Panc1 (cell line): ENCODE measurements around the gene ARHGEF28. TPM values are rescaled to one million over a fixed set of nuclear protein-coding genes. Genes with fewer than 3 reads are reported as not detected.

Experiments
- ATAC-seq: fragments of 200-7000 bp; cut with Tn5 transposase; 2 replicates; pipeline ENCODE4 v1.9.1; 2020; ENCODE audit warnings: mild to moderate bottlenecking, moderate library complexity
- BruUV-seq: library from RNA; stranded (reverse); fragments of 400-500 nt; replicated peaks from 2 replicates; lab custom pipeline; 2021; lab: Mats Ljungman, UMichigan
- CTCF ChIA-PET: fragments of 300-600 bp; sonication (Branson Sonifier 250); formaldehyde crosslinking; loops from one replicate; lab custom pipeline; 2022; ENCODE audit warnings: antibody characterized with exemption; lab: Charles Lee
- POLR2A ChIA-PET: fragments of 300-600 bp; sonication (Branson Sonifier 250); formaldehyde crosslinking; loops from one replicate; lab custom pipeline; 2022; ENCODE audit warnings: antibody characterized with exemption; lab: Charles Lee
- DNase-seq: peaks from one replicate; pipeline ENCODE4 v3.0.0-alpha.2; 2010; ENCODE audit warnings: low read depth, low spot score
- H3K27ac ChIP-seq: 2 replicates; pipeline ENCODE4 v1.5.1; 2011; ENCODE audit warnings: mild to moderate bottlenecking, low read length, inconsistent platforms
- H3K27me3 ChIP-seq: fragments of 200-500 bp; sonication (Bioruptor generic); 2 replicates; pipeline ENCODE4 v1.6.0; 2014; ENCODE audit warnings: low read length, inconsistent platforms; ENCODE audit not compliant: control insufficient read depth, insufficient read depth
- H3K36me3 ChIP-seq: fragments of 200-500 bp; sonication (Bioruptor generic); 2 replicates; pipeline ENCODE4 v1.5.1; 2014; ENCODE audit warnings: inconsistent platforms, mild to moderate bottlenecking, low read length, moderate library complexity; ENCODE audit not compliant: control insufficient read depth, insufficient read depth
- H3K4me1 ChIP-seq: 2 replicates; pipeline ENCODE4 v1.5.1; 2011; ENCODE audit warnings: inconsistent platforms, mild to moderate bottlenecking, low read length, moderate library complexity; ENCODE audit not compliant: control insufficient read depth, insufficient read depth
- H3K4me3 ChIP-seq, 2 experiments: 2 replicates each; pipeline ENCODE4 v1.5.1; 2011 to 2012; ENCODE audit warnings: low read depth in 2 of 2, low read length in 2 of 2, mild to moderate bottlenecking in 2 of 2, inconsistent platforms in 1 of 2, moderate library complexity in 1 of 2
- H3K9me3 ChIP-seq: fragments of 200-500 bp; sonication (Bioruptor generic); 2 replicates; pipeline ENCODE4 v1.5.1; 2014; ENCODE audit warnings: low read depth, mild to moderate bottlenecking, inconsistent platforms, low read length, moderate library complexity; ENCODE audit not compliant: control insufficient read depth, insufficient read depth
- CTCF ChIP-seq: fragments of 450-650 bp; IDR thresholded peaks from 2 replicates; pipeline ENCODE4 v1.5.1; 2017; ENCODE audit warnings: mild to moderate bottlenecking
- POLR2AphosphoS5 ChIP-seq: IDR thresholded peaks from 2 replicates; pipeline ENCODE4 v1.6.1; 2012; ENCODE audit warnings: mild to moderate bottlenecking, low read depth, low read length, moderate library complexity
- SIN3A ChIP-seq: IDR thresholded peaks from 2 replicates; pipeline ENCODE4 v1.6.1; 2012; ENCODE audit warnings: low read depth, mild to moderate bottlenecking, low read length, moderate library complexity, borderline replicate concordance; ENCODE audit not compliant: insufficient read depth
- TCF7L2 ChIP-seq: IDR thresholded peaks from 2 replicates; pipeline ENCODE4 v1.6.1; 2011; ENCODE audit warnings: mild to moderate bottlenecking, low read depth, low read length, inconsistent platforms
- in situ Hi-C: cut with HindIII; loops from 2 replicates; pipeline ENCODE4 v1.10.0; 2016; ENCODE audit warnings: low sequenced_read_pairs, low pct_unique_long_range_greater_than_20kb
- intact Hi-C: fragments of 100-400 bp; cut with micrococcal nuclease; formaldehyde crosslinking; loops from one replicate; pipeline ENCODE4 v1.10.0; 2022; ENCODE audit not compliant: unreplicated experiment
- total RNA-seq: library from RNA; stranded (reverse); gene quantifications from one replicate; pipeline ENCODE4 v1.2.1, GENCODE V29; 2021; ENCODE audit not compliant: unreplicated experiment
- TF ChIP-seq, protein P1 (sequence below), 2 experiments: IDR thresholded peaks; 2 replicates each; pipeline ENCODE4 v1.6.1; 2011 to 2012; ENCODE audit warnings: low read depth in 2 of 2, control low read depth in 1 of 2, low read length in 1 of 2, mild to moderate bottlenecking in 1 of 2, moderate library complexity in 1 of 2; ENCODE audit not compliant: insufficient read depth in 1 of 2

Gene ARHGEF28
- total RNA-seq, 1 experiment from 2014 or later = 34.8 TPM

DNA sequence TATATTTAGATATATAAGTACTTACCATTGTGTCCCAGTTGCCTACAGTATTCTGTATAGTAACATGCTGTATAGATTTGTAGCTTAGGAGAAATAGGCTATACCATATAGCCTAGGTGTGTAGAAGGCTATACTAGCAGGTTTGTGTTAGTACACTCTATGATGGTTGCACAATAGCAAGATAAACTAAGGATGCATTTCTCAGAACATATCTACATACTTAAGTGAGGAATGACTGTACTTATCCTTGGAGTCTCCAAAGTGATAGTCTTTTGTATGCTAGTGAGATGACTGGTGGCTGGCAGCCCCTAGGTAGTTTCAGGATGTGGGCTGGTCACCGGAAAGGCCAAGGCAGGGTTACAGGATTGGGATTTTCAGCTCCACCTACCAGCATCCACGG is 208.7 kb downstream of the ARHGEF28 start:
- in situ Hi-C loops (no loop called here), intact Hi-C loops (no loop called here)
- CTCF ChIA-PET = no interaction called here
- no peaks in the 10 kb centered on the region for H3K27me3 ChIP-seq
- DNase-seq (no peak), ATAC-seq (no peak)
- no peak overlapping the region for H3K27ac ChIP-seq
- H3K36me3 ChIP-seq = no peaks in the 10 kb centered on the region
- POLR2A ChIA-PET = no interaction called here
- no peaks in the 10 kb centered on the region for H3K4me1 ChIP-seq
- H3K9me3 ChIP-seq = no peaks in the 10 kb centered on the region
- no peak overlapping the region for H3K4me3 ChIP-seq
- no TSS peak for BruUV-seq
- TF ChIP-seq POLR2AphosphoS5 (no peak), SIN3A (no peak), TCF7L2 (no peak), CTCF (no peak)
- TF ChIP-seq, protein P1, sequence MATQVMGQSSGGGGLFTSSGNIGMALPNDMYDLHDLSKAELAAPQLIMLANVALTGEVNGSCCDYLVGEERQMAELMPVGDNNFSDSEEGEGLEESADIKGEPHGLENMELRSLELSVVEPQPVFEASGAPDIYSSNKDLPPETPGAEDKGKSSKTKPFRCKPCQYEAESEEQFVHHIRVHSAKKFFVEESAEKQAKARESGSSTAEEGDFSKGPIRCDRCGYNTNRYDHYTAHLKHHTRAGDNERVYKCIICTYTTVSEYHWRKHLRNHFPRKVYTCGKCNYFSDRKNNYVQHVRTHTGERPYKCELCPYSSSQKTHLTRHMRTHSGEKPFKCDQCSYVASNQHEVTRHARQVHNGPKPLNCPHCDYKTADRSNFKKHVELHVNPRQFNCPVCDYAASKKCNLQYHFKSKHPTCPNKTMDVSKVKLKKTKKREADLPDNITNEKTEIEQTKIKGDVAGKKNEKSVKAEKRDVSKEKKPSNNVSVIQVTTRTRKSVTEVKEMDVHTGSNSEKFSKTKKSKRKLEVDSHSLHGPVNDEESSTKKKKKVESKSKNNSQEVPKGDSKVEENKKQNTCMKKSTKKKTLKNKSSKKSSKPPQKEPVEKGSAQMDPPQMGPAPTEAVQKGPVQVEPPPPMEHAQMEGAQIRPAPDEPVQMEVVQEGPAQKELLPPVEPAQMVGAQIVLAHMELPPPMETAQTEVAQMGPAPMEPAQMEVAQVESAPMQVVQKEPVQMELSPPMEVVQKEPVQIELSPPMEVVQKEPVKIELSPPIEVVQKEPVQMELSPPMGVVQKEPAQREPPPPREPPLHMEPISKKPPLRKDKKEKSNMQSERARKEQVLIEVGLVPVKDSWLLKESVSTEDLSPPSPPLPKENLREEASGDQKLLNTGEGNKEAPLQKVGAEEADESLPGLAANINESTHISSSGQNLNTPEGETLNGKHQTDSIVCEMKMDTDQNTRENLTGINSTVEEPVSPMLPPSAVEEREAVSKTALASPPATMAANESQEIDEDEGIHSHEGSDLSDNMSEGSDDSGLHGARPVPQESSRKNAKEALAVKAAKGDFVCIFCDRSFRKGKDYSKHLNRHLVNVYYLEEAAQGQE (IDR thresholded peaks at IDR 0.05; ENCODE audit: insufficient read depth in 1 of 2, low read depth in 2 of 2, low read length in 1 of 2) = no peak

- TF ChIP-seq, protein P1 (IDR thresholded peaks at IDR 0.05; ENCODE audit: insufficient read depth in 1 of 2, low read depth in 2 of 2, low read length in 1 of 2) = no peak
- TF ChIP-seq CTCF (no peak), POLR2AphosphoS5 (no peak), TCF7L2 (no peak), SIN3A (no peak)
- Histone ChIP-seq H3K9me3 (no peaks in the 10 kb centered on the region), H3K27ac (no peak overlapping the region), H3K4me1 (no peaks in the 10 kb centered on the region), H3K4me3 (no peak overlapping the region), H3K36me3 (no peaks in the 10 kb centered on the region), H3K27me3 (no peaks in the 10 kb centered on the region)
- DNase-seq (no peak), ATAC-seq (no peak)
- POLR2A ChIA-PET = no interaction called here
- intact Hi-C loops (no loop called here), in situ Hi-C loops (no loop called here)
- CTCF ChIA-PET = no interaction called here
- BruUV-seq = no TSS peak
Observed at GRCh38 chr5:73835726-73836125, 209.7 kb downstream of the ARHGEF28 start.
